GM21390 (cell line): ENCODE measurements around the gene FOXS1.
"Not testable (repeated sequence)": the region's sequence is repeated elsewhere in the genome, so short reads cannot be mapped to it uniquely, and the experiment has no call there.

Experiments used
- ATAC-seq: cut with Tn5 transposase; IDR thresholded peaks from one replicate; pipeline ENCODE4 v1.9.1; 2021; ENCODE audit not compliant: unreplicated experiment

Gene FOXS1

DNA sequence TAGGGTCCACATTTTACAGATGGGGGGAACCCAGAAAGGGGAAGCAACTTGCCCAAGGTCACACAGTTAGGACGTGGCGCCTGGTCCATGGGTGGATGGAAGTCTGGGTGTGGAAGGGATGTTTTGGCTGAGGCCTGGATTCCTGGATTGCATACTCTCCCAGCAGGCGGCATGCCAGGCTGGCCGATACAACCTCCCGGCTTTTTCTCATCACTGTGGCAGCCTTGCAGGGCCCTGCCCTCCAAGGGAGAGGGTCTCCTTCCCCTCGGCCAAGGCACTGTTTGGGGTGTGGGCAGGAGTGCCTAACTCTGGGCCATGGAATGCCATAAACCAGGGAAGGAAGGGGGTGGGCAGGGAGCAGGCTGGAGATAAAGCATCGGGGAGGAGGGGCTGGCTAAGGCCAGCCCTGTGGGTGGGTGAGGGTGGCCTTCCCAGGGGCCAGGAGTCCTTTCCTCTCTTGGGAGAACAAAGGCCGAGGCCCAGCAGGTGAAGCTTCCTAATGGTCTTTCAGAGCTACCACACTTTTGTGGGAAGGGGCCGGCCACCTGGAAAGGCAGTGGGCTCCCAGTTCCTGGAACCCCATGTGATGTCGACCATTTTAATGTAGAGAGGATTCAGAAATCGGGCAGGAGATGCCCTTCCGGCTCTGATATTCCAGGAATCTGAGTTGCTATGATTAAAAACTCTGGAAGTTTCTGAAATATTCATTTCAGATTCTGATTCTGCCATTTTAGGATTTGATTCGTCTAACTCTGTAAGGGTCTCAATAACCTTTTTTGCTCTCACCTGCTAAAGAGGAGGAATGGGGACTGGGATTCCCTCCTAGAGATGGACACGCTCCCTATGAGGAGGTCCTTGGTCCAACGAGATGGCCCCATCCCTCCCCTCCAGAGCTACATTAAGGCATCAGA, 4.2 kb downstream of the FOXS1 start:
- no peak for ATAC-seq

DNA sequence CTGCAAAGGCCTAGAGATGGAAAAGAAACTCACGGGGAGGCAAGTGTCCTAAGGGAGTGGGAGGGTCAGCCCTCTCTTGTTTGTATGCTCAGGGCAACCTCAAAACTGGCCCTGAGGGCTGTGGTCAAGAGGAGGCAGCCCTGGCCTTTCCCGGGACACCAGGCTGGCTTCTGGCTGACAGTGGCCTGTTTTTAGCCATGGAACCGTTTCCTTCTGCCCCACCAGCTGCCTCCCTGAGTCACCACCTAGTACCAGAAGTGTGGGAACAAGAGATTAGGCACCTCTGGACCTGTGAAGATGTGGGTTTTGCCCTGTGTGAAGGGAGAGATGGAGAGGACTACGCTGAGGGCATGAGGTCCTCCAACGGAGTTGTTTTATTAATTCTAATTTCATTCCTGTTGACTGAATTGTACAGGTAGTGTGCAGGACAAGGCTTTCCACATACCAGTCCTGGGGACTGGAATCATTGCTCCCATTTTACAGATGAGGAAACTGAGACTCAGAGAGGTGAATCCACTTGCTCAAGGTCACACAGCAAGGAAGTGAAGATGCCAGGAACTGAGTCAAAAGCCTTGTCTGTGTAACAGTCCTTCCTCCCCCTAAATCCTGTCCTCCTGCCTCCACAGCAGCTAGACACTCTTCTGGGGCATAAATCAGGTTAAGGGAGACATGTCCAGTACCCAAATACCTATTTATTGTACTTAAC, 5.5 kb downstream of the FOXS1 start:
- ATAC-seq, result no peak

DNA sequence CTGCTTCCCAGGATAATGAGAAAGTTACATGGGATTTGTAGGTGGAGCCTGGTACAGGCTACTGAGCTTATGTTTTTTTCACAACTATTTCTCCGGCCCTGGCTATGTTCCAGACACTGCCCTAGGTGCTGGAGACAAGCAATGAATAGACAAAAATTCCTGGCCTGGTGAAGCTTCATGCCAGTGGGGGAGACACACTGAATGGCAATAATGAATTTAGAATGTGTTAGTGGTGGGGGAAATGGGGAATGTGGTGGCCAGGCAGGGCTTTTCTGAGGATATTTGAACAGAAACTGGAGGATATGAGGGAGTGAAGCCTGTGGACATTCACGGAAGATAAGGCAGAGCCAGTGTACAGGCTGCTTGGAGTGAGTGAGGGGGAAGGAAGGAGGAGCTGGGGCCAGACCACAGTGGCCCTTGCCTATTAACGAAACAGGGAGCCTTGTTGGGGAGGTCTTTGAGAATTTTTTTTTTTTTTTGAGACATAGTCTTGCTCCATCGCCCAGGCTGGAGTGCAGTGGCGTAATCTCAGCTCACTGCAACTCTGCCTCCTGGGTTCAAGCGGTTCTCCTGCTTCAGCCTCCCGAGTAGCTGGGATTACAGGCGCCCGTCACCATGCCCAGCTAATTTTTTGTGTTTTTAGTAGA, 6.6 kb downstream of the FOXS1 start:
- ATAC-seq, result no peak

DNA sequence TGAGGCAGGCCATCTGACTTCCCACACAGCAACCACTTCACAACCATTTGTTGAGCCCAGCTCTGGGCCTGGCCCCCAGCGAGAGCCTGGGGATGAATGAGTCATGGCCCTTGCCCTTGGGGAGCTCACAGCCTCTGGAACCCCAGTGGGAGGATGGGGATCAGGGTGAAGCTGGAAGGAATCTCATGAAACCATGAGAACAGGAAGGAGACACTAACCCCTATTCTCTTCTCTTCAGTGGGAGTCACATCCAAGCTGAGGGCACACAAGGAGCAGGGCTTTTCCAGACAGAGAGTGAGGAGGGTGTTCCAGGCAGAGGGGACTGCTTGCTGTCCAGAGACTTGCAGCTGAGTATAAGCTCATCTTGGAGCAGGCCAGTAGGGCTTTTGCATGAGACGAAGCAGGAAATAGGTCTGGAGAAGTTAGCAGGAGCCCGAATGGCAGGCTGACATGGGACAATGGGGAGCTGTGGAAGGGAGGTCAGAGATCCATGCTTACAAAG, 7.5 kb downstream of the FOXS1 start:
- no peak for ATAC-seq

DNA sequence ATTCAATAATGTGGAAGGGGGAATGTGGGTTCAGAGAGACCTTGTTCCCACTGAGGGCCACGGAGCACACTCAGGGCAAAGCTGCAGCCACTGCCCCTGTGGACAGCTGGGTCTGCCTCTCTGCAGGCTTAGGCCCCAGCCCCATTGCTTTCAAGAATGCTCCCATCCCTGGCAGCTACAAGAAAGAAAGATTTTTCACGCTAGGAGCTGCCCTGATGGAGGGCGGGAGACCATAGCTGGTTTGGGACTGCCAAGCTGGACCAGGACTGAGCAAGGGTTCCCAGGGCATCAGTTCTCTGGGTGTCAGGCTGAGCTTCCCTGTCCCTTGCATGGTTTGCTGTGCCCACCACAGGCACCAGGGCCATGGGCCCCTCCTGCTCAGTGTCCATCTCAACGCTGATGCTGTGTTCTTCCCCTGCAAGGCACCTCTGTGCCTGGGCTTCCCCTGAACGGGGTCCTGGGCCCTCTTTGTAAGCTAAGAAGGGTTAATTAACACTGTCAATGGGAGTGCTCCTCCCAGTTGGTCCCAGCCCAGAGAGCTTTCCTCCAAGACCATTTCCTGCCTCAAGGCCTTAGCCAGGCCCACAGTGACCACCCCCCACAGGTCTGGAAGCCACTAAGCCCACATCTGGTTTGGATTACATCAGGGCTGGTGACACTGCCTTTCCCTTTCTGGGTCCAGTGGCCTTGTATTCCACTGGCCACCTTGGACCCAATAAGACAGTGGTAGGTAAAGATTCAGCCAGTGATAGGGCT, 8.4 kb downstream of the FOXS1 start:
- ATAC-seq, result no peak

DNA sequence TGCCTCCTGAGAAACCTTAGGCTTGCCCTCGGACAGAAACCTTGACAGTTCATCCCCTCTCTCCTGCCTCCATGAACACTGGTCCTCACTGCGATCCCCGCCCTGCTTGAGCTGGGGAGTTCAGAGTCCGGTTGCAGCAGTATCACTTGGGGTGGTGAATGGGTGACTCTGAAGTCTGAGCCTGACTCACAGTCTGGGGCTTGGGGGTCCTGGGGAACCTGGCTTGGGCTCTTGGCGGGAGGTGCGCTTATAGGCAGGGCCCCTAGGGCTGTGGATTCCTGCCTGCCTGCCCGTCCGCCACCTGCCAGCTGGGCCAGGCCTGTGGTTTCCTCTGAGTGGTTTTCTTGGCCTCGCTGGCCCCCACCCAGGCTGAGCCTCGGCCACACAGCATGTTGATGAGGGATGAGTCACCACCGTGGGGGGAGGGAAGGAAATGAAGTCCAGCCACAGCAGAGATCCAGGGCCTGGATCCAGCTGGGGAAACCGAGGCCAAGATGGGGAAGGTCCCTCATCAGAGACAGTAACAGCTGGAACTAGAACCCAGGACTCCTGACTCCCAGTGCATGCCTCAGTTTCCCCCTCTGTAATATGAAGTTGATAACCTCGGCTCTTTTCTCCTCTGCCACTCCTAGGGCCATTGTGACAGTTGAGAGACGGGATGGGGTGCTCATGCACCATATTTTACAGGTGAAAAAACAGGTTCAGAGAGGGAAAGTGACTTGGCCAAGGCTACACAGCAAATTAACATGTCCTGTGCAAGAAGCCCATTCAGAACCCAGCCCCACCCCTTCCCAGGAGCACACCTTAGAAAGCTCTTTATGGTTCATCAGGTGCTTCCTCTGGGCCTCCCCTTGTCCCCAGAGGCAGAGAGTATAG, 9.2 kb downstream of the FOXS1 start:
- peak; percentile 70 for ATAC-seq

DNA sequence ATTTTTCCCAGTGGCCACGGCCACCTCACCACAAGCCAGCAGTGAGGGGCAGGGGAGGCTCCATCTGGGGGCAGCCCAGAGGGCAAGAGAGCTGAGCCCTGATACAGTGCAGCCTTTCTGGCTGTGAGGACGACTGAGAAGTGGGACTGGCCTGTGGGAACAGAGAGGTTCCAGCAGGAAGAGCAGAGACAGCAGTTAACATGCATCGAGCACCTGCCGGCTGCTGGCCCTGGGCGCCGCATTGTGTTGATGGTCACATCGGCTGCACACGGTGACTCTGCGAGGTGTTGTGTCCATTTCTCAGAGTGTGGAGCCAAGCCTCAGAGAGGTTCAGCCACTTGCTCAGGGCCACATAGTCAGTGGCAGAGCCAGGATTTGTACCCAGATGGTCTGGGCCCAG, 9.8 kb downstream of the FOXS1 start:
- ATAC-seq, result no peak

DNA sequence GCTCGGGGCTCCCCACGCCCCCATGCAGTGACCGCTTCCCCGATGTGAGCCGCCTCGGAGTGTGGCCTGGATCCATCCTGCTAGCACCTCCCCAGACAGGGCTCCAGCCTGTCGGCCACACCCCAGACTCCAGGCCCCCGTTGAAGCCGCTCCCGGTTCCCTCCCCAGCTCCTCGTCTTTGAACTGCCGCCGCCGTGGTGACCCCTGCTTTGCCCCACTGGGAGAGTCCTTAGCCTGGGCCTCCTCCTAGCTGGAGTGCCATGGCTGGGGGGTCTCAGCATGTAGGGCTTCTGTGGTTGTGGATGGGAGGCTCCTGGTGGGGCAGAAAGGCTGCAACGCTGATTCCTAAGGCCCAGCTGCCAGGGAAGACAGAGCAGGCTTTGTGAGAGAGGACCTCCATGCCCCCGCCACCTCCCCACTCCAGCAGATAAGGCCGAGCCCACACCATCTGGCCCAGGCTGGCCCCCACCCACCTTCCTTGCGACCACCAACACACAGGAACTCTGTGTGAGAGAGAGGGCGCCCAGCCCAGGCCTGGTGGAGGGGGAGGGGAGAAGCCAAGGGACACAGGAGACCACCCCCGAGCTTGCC, 11.4 kb downstream of the FOXS1 start:
- ATAC-seq, result no peak

DNA sequence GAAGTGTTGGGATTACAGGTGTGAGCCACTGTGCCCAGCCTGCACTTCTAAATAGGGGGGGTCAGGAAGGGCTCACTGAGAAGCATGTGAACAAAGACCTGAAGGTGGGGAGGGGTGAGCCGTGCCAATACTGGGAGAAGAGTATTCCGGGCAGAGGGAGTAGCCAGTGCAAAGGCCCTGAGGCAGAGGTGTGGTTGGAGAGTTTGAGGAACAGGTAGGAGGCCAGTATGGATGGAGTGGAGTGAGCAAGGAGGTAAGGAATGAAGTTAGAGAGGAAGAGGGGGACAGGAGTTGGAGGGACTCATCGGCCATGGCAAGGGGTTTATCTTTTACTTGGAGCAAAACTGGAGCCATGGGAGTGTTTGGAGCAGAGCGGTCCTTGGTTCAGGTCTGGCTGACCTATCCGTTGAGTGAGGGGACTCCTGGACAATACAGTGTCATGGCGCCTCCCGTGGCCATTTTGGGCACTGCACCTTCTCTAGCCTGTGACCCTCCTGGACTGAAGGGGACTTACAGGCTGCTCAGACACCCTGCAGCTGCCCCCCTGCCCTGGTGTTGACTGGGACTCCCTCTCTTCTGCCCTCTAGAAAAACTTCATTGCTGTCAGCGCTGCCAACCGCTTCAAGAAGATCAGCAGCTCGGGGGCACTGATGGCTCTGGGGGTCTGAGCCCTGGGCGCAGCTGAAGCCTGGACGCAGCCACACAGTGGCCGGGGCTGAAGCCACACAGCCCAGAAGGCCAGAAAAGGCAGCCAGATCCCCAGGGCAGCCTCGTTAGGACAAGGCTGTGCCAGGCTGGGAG, 12.1 kb downstream of the FOXS1 start:
- no peak for ATAC-seq

DNA sequence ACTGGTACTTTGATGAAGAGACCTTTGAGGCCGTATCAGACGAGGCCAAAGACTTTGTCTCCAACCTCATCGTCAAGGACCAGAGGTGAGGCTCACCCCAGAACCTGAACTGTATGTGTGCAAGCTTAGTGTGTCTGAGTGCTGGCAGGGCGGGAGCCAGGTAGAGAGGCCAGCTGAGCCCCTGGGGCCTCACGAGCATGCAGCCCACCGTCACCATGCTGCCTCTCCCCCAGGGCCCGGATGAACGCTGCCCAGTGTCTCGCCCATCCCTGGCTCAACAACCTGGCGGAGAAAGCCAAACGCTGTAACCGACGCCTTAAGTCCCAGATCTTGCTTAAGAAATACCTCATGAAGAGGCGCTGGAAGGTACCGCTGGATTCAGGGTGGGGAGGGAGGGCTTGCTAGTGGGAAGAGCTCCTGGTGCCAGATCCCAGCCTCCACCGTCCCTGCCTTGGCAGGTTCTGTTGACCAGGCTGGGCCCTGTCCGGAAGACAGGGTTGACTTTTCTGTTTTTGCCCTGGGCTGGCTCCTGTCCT, 13.6 kb downstream of the FOXS1 start:
- no peak for ATAC-seq

DNA sequence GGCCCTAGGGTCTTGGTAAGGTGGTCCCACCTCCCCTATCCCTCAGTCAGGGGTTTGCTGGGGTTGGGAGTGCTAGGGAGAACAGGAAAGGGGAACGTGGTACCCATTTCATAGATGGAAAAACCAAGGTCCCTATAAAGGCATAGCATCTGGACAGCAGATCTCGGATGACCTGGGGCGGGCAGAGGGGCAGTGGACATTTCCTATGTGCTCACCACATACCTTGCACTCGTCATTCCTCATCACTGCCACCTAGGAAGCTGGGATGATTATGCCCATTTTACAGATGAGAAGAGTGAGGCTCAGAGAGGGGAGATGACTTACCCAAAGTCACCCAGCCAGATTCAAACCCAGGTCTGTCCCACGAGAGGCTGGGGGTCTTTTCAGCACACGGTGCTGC, 14.2 kb downstream of the FOXS1 start:
- ATAC-seq, result no peak

DNA sequence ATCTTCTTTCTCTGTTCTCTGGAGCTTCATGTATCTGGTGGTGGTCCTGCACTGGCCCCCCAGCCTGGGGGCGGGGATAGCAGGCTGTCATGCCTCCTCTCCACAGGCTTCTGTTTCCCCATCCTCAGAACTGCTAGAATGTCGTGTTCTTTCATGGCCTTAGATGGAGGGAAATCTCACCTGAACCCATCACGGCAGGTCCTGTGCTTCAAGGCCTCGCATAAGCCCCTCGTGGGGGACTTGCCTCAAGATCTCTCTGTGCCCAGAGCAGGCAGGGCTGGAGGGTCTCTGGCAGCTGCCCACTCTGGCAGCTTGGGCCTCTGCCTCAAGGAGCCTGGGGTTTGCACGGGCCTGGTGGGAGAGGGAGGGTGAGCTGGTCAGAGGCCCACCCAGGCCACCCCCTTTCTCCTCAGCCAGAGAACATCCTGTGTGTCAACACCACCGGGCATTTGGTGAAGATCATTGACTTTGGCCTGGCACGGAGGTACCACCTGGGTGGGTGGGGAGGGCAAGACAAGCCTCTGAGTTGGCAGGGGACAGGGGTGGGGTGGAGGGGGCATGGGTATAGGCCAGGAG, 14.9 kb downstream of the FOXS1 start:
- no peak for ATAC-seq

DNA sequence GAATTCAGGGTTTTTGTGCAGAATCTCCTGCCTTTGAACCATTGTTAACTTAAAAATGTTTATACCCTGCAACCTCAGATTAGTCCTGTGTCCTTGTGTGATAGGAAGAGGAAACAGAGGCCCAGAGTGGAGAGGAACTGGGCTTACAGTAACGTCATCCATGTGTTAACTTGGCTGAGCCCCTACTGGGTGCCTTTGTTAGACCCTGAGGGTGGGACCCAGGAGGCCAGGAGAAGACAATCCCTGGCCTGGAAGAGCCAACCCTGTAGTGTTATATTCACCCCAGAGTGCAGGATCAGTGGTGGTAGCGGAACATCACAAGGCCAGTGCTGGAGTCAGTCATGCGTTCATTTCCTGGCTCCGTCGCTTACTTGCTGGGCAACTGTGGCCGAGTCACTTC, 15.7 kb downstream of the FOXS1 start:
- no peak for ATAC-seq

DNA sequence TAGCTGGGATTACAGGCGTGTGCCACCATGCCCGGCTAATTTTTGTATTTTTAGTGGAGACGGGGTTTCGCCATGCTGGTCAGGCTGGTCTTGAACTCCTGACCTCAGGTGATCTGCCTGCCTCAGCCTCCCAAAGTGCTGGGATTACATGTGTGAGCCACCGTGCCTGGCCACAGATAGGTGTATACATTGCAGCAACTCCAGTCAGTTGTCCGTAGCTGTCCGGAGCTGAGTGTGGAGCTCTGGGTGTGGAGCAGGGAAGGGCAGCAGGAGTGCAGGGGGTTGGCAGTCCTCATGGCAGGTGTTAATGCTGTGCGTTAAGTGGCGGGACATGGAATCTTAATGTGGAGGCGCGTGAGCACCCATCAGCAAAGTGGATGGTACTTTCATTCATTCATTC, 17.4 kb downstream of the FOXS1 start:
- ATAC-seq, result not testable (repeated sequence)

DNA sequence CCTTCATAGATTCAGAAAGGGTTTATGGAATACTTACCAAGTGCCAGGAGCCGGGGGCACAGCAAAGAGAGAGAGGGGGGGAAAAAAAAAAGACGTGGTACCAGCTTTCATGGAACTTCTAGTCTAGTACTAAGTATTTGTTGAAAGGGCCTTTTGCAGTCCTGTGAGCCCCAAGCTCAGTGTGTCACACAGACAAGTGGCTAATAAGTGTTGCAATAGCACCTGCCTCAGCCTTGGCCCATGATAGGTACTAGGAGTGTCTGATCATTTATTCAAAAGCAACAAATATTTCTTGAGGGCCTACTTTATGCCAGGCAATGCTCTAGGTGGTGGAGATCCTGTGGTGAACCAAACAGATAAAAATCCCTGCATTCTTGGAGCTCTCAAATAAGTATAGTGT, 18.3 kb downstream of the FOXS1 start:
- no peak for ATAC-seq

DNA sequence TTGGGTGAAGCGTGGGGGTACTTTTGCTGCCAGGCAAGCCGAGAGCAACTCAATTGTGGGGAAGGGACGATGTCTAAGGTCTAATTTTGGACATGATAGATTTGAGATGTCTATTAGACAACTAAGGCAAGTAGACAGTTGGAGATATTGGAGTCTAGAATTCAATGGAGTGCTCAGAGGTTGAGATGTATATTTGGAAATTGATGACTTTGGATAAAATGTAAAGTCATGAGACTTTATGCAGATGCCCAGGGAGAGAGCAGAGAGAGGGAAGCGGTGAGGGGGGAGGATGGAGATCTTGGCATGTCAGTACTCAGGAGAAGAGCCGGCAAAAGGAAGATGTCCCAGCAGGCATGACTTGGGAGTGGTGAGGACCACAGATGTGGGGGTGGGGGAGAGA, 19.3 kb downstream of the FOXS1 start:
- no peak for ATAC-seq

DNA sequence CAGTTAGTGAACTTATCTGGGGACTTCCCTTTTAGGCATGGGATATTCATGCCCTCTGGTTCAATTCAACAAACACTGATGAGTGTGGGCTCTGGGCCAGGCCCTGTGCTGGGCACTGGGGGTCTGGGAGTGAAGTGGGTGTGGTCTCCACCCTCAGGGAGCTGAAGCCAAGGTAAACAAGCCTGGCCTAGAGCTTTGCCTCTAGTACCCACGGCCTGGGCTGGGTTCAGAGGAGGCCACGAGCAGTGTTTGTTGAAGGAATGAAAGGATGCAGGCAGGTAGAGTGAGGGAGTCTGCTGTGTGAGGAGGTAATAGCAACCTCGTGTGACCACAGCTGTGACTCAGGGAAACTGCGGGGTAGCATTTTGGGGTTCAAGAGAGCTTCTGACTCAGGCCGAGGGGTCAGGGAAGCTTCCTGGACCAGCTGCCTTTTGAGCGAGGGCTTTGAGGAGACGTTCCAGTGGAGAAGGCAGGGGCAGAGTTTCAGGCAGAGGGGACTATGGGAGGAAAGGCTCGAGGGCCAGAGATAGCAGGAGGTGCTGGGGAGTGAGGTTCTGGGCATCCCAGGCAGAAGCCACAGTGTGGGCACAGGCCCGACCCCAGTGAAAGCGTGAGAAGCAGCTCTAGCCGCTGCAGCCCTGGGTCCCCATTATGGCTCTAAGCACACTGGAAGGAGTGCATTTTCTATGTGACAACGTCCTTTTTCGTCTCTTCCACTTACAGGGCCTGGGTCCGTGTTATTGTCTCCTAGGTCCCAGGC, 20.7 kb downstream of the FOXS1 start:
- ATAC-seq, result no peak

DNA sequence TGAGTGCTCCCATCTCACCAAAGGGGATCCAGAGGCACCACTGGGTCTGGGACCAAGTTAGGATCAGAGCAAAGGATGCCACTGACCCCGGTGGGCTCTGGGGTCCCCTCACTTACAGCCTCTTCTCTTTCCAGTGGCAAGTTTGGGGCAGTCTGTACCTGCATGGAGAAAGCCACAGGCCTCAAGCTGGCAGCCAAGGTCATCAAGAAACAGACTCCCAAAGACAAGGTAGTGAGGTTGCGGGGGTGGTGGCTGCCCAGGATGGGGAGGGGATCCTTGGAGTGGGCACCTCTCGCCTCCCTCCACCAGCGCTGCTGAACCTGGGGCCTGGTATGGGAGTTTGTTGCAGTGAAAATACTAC, 21.3 kb downstream of the FOXS1 start:
- no peak for ATAC-seq
